GM23338 (cell line): ENCODE data around the gene PSMA7.

Experiments
- CTCF ChIP-seq, 2 experiments: fragments of 200-600 bp in 1 of 2; sonication (generic) in 1 of 2; conservative IDR thresholded peaks; 2 replicates each; pipeline versions ENCODE4 v1.5.1 to v1.6.1; 2016 to 2017; ENCODE audit warnings: antibody characterized with exemption in 2 of 2, low read depth in 2 of 2, mild to moderate bottlenecking in 2 of 2, moderate library complexity in 1 of 2
- ETS1 ChIP-seq: IDR thresholded peaks from 2 replicates; pipeline ENCODE4 v1.6.1; 2016; ENCODE audit warnings: antibody characterized with exemption
- EZH2 ChIP-seq: fragments of 200-600 bp; sonication (generic); IDR thresholded peaks from one replicate; pipeline ENCODE4 v1.8.0; 2017; ENCODE audit warnings: antibody characterized with exemption, mild to moderate bottlenecking, low read depth; ENCODE audit not compliant: unreplicated experiment
- POLR2AphosphoS5 ChIP-seq: IDR thresholded peaks from 2 replicates; pipeline ENCODE4 v1.6.1; 2016; ENCODE audit warnings: antibody characterized with exemption, low read depth

- TF ChIP-seq CTCF (conservative IDR thresholded peaks at IDR 0.05; ENCODE audit: low read depth in 2 of 2), result no peak
- TF ChIP-seq POLR2AphosphoS5, result no peak
- TF ChIP-seq EZH2, result no peak
- no peak for TF ChIP-seq ETS1
Observed at GRCh38 chr20:62087227-62087626, 56.0 kb downstream of the PSMA7 start.
